NCI-H524 (cell line): ENCODE measurements around the gene MYH15.

Experiments
- DNase-seq, 2 experiments: peaks; one replicate each; lab custom pipeline; 2025; lab: John Stamatoyannopoulos, UW

The MYH15 gene

GRCh38 chr3:108334701-108335100 lies 175.7 kb downstream of the MYH15 start:
- DNase-seq = peak; percentile 21 to 33

GRCh38 chr3:108333961-108334360 lies 176.4 kb downstream of the MYH15 start:
- no peak for DNase-seq

- no peak for DNase-seq
These were observed 178.6 kb downstream of the MYH15 start for GRCh38 chr3:108331792-108332191.
